Right atrium auricular region (tissue), 2 donors: ENCODE results near the gene CRIP2. TPM values are rescaled to one million over a fixed set of nuclear protein-coding genes. Genes with fewer than 3 reads are reported as not detected.

Source experiments
- DNase-seq: peaks from one replicate; pipeline ENCODE4 v3.0.0-alpha.2; 2019; ENCODE audit warnings: low spot score
- H3K27ac ChIP-seq, 2 donors: fragments of 200-600 bp; sonication (generic); 1 replicate in 1 of 2; 2 replicates in 1 of 2; pipeline ENCODE4 v1.5.1; 2016 to 2019
- H3K27me3 ChIP-seq, 2 donors: fragments of 200-600 bp; sonication (generic); one replicate each; pipeline versions ENCODE4 v1.5.1 to v1.6.0; 2017 to 2019
- H3K36me3 ChIP-seq: fragments of 200-600 bp; sonication (generic); one replicate; pipeline ENCODE4 v1.5.1; 2016
- H3K4me1 ChIP-seq, 2 donors: fragments of 200-600 bp; sonication (generic); one replicate each; pipeline versions ENCODE4 v1.5.1 to v1.6.0; 2017 to 2019
- H3K4me3 ChIP-seq, 2 donors: fragments of 200-600 bp; sonication (generic); 1 replicate in 1 of 2; 2 replicates in 1 of 2; pipeline ENCODE4 v1.5.1; 2017 to 2019; ENCODE audit warnings: mild to moderate bottlenecking in 1 of 2, moderate library complexity in 1 of 2
- H3K9me3 ChIP-seq, 2 donors: fragments of 200-600 bp; sonication (generic); one replicate each; pipeline ENCODE4 v1.5.1; 2019
- total RNA-seq, 2 donors: library from RNA; depleted of rRNA; stranded (reverse); fragments of >200 nt; gene quantifications; one replicate each; pipeline ENCODE4 v1.1.0, GENCODE V29; 2016
- TF ChIP-seq, protein P1 (sequence below), 2 donors: fragments of 200-600 bp; sonication (generic); IDR thresholded peaks; one replicate each; pipeline ENCODE4 v1.5.1; 2019; ENCODE audit warnings: antibody characterized with exemption in 2 of 2

CRIP2 gene
- total RNA-seq, 2 donors from 2014 or later, result 831 to 1,272 TPM

DNA sequence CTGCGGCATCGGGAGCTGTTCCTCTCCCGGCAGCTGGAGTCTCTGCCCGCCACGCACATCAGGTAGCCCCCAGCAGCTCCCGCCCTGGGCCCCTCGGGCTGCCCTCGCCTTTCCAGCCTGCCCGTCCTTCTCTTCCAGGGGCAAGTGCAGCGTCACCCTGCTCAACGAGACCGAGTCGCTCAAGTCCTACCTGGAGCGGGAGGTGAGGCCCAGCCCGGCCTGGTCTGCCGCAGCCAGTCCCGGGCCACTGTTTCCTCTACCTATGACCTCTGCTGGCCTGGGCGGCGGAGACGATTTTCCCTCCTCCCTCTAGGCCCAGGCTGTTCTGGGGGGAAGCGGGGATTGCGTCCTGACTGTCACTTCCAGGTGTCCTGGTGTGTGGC is 24.5 kb upstream of the CRIP2 start:
- Histone ChIP-seq H3K27ac (no peak overlapping the region), H3K27me3 (no peaks in the 10 kb centered on the region), H3K9me3 (no peaks in the 10 kb centered on the region), H3K36me3 (peaks cover 26% of the 10 kb centered on the region), H3K4me3 (no peak overlapping the region), H3K4me1 (peaks cover 0 to 33% of the 10 kb centered on the region in 2 donors)
- TF ChIP-seq, protein P1, sequence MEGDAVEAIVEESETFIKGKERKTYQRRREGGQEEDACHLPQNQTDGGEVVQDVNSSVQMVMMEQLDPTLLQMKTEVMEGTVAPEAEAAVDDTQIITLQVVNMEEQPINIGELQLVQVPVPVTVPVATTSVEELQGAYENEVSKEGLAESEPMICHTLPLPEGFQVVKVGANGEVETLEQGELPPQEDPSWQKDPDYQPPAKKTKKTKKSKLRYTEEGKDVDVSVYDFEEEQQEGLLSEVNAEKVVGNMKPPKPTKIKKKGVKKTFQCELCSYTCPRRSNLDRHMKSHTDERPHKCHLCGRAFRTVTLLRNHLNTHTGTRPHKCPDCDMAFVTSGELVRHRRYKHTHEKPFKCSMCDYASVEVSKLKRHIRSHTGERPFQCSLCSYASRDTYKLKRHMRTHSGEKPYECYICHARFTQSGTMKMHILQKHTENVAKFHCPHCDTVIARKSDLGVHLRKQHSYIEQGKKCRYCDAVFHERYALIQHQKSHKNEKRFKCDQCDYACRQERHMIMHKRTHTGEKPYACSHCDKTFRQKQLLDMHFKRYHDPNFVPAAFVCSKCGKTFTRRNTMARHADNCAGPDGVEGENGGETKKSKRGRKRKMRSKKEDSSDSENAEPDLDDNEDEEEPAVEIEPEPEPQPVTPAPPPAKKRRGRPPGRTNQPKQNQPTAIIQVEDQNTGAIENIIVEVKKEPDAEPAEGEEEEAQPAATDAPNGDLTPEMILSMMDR (IDR thresholded peaks at IDR 0.05), result no peak
- DNase-seq, result no peak

DNA sequence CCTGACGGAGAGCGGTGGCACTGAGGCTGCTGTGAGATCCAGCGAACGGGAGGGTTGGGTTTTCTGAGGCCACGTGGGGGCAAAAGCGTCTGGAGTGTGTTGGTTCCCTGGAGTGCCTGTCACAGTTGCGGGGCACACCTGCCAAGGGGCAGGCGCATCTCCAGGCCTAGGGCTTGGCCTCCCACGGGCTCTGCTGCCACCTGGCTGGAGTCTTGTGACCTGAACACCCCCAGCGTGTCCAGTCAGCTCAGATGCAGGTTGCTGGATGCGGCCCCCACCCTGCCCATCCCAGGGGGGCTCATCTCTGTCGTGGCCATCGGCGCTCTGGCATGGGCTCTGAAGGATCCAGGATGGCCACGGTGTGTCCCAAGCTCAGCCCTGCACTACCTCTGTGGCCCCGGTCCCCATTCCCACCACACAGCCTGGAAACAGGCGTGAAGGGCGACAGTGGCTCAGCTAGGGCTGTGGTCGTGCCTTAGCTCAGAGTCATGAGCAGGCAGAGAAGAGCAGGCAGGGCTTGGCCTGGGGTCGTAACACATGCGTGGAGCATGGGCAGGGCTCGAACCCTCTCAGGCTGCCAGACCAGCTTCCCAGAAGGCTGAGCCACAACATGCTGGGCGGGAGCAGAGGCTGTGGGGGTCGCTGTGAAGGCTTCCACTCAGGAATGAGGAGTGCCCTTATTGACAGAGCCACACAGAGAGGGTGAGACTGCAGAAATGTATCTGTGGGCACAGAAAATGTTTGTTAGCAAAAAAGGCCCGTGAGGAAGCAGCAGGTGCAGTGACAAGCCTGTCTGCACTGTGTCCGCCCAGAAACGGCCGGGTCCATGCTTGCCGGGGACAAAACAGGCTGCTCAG is 23.5 kb upstream of the CRIP2 start:
- Histone ChIP-seq H3K4me1 (peaks cover 0 to 33% of the 10 kb centered on the region in 2 donors), H3K9me3 (no peaks in the 10 kb centered on the region), H3K36me3 (peaks cover 35% of the 10 kb centered on the region), H3K4me3 (no peak overlapping the region), H3K27me3 (no peaks in the 10 kb centered on the region), H3K27ac (no peak overlapping the region)
- DNase-seq, result no peak
- TF ChIP-seq, protein P1 (IDR thresholded peaks at IDR 0.05), result no peak

DNA sequence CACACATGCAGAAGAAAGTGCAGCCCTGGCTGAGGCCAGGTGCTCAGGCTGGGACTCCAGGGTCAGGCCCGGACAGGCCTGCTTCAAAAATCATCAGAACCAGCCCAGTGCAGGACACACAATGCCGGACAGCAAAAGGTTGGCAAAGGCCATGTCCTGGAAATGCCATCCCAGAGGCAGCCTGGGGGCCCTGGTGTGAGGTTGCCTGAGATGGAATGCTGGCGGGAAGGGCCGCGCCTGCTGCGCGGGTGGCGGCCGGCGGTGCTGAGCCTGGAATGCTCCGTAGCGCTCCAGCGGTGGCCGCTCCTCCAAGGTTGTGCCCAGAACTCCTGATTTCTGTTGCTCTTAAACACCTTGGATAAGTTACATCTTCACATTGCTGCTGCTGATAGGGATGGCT is 21.7 kb upstream of the CRIP2 start:
- no peak for DNase-seq
- no peak overlapping the region for H3K27ac ChIP-seq
- peaks cover 0 to 22% of the 10 kb centered on the region in 2 donors for H3K4me1 ChIP-seq
- no peak overlapping the region for H3K4me3 ChIP-seq
- H3K9me3 ChIP-seq, result no peaks in the 10 kb centered on the region
- no peaks in the 10 kb centered on the region for H3K27me3 ChIP-seq
- TF ChIP-seq, protein P1 (IDR thresholded peaks at IDR 0.05), result no peak
- H3K36me3 ChIP-seq, result peaks cover 52% of the 10 kb centered on the region

DNA sequence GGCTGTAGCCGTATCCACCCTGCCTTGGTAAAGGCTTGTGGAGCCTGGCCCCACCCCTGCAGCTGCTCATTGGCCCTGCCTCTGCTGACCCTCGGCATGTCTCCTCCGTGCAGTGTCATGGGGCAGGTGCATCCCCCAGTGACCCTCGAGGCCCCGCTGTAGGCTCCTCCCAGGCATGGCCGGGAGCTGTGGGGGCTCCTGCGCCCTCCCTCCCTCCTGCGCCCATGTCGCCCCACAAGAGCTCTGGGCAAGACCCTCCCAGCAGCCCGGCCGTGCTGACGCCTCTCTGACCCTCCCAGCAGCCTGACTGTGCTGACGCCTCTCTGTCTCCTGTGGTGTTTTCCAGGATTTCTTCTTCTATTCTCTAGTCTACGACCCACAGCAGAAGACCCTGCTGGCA is 20.8 kb upstream of the CRIP2 start:
- no peaks in the 10 kb centered on the region for H3K27me3 ChIP-seq
- no peak overlapping the region for H3K4me3 ChIP-seq
- no peaks in the 10 kb centered on the region for H3K9me3 ChIP-seq
- peaks cover 0 to 13% of the 10 kb centered on the region in 2 donors for H3K4me1 ChIP-seq
- TF ChIP-seq, protein P1 (IDR thresholded peaks at IDR 0.05), result no peak
- DNase-seq, result no peak
- H3K27ac ChIP-seq, result no peak overlapping the region
- peaks cover 57% of the 10 kb centered on the region for H3K36me3 ChIP-seq

DNA sequence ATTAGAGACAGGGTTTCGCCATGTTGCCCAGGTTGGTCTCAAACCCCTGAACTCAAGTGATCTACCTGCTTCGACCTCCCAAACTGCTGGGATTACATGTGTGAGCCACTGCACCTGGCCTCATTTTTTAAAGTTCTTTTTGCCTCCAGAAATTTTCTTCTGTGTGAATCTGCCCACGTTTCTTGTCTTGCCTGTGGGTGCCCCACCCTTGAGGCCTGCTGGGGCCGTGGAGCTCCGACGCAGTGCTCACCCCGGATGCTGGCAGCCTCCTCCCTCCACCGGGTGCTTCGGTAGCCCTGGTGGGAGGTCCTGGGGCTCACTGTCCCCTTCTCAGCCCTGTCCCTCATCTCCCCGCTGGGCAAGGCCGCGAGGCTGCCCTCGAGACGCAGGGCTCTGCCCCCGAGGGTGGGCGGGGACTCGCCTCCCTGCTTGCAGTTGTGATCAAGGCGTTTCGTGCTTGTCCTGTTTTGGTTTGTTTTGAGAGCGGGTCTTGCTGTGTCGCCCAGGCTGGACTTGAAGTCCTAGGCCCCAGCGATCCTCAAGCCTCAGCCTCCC is 19.5 kb upstream of the CRIP2 start:
- H3K4me1 ChIP-seq, result no peaks in the 10 kb centered on the region
- TF ChIP-seq, protein P1 (IDR thresholded peaks at IDR 0.05), result no peak
- peaks cover 53% of the 10 kb centered on the region for H3K36me3 ChIP-seq
- no peaks in the 10 kb centered on the region for H3K9me3 ChIP-seq
- H3K27ac ChIP-seq, result no peak overlapping the region
- no peak overlapping the region for H3K4me3 ChIP-seq
- H3K27me3 ChIP-seq, result no peaks in the 10 kb centered on the region
- no peak for DNase-seq
